HG02798 (cell line): ENCODE results near the gene FRA10AC1.
"Not testable (repeated sequence)": the region's sequence is repeated elsewhere in the genome, so short reads cannot be mapped to it uniquely, and the experiment has no call there.

ENCODE experiments used
- ATAC-seq: cut with Tn5 transposase; IDR thresholded peaks from one replicate; pipeline ENCODE4 v1.9.1; 2021; ENCODE audit warnings: mild to moderate bottlenecking; ENCODE audit not compliant: unreplicated experiment, poor library complexity

FRA10AC1 gene

DNA sequence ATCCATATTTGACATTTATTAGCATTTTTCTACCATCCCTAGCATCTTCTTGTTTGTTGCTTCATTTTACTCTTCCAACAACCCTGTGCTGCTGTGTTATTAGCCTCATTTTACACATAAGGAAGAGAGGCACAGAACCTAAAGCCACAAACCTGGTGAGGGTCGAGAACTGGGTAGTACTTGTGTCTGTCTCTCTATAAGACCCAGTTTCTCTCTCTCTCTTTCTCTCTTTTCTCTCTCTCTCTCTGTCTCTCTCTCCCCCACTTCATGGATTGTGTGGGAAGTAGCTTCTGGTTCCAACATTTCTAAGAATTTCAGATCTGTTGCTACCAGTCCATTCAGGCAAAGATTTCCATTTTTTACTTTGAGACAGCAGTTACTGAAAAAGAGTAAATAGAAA is 1.4 kb upstream of the FRA10AC1 start:
- no peak for ATAC-seq

DNA sequence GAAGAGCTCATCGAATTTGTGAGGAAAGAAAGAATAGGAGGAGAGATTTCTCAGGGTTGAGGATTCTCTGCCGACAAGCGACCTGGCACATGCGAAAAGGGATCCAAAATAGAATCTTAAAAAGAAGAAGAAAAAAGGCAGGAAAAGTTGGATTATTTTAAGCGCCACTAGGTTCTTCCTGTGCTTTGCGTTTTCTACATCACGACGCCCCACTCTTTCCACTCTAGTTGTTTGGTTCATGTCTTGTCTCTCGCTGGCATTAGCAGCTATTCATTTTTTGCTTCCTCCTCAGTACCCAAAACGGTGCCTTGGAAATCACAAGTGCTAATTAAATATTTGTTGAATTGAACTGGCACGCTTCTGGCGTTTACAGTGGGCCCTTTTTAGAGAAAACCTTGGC is 674 bp upstream of the FRA10AC1 start:
- ATAC-seq: peak; percentile 4

DNA sequence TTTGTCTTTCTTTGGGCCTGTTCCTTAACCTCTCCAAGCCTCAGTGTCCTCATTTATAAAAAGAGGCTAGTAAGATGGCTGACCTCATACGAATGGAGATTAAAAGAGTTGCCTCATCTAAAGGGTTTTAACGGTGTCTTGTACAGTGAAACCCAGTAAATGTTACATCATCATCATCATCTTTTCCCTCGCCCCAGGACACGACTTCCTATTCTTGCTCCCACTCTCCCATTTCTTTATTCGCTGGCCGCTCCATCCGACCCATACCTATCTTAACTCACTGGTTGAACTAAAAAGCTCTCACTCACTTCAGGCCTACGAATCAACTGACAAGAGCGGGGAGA is 554 bp downstream of the FRA10AC1 start:
- peak; percentile 19 for ATAC-seq

DNA sequence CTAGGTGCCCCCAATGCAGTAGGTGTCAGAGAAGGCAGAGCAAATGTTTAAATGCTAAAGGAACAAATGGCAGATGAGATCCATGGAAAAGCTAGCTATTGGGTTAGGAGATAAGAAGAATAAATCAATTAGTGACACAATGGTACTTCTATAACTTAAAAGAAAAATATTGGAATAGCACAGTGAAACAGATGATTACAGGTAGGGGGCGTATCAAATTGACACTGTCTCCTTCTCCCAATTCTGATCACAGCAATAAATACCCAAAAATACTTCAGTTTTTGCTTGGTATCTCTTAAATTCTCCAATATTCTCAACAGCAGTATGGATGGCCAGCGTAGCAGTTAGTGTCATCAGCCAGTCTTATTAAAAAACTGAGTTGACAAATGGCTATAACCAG is 5.2 kb downstream of the FRA10AC1 start:
- ATAC-seq: no peak

DNA sequence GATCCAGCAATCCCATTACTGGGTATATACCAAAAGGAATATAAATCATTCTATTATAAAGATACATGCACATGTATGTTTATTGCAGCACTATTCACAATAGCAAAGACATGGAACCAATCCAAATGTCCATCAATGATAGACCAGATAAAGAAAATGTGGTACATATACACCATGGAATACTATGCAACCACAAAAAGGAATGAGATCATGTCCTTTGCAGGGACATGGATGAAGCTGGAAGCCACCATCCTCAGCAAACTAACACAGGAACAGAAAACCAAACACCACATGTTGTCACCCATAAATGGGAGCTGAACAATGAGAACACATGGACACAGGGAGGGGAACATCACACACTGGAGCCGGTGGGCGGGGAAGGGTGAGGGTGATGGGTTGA is 5.8 kb downstream of the FRA10AC1 start:
- not testable (repeated sequence) for ATAC-seq

DNA sequence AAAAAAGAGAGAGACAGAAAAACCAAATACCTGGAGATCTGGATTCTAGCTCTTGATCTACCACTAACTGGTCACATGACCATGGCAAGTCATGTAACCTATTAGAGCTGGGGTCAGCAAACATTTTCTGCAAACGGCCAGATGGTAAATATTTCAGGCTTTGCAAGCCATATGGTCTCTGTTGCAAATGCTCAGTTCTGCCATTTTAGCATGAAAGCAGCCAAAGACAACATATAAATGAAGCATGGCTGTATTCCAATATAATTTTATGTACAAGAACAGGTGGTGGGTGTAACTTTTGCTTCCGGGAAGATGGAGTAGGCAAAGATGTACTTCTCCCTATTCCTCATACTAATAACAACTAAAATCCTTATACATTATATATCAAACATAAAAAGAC is 6.7 kb downstream of the FRA10AC1 start:
- no peak for ATAC-seq

DNA sequence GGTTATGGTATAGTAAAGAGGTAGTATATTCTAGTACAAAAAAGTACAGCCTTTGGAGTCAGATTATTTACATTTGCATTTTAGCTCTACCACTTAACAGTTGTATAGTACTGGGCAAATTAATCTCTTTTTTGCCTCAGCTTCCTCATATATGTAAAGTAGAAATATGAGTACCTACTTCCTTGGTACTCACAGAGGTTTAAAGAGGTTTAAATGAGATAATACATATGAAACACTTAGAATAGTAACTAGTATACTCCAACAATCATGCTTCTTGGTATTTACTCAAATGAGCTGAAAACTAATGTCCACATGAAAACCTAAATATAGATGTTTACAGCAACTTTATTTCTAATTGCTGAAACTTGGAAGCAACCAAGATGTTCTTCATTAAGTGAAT is 14.7 kb downstream of the FRA10AC1 start:
- no peak for ATAC-seq

DNA sequence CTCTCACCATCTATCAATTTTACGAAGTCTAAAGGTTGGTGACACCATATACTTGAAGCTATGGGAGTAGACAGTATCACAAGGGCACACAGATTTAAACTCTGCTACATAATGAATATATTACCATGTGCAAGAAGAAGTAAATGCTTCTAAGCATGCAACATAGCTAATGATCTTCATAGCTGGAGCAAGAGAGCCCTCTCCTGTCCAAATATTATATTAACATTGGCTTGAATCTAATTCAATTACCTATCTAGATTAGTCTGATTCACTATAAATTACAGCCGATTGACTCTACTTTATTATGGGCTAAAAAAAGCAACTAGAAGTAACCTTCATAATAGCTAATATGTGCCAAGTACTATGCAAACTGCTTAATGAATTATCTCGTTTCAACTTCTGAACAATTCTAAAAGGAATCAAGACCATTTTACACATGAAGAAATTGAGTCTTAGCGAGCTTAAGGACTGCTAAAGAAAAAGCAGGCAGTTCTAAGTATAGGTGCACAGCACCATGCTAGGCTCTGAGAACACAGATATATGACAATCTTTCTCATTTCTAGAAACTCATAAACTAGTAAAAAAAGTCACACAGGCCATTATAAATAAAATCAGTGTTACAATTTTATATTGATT is 21.9 kb downstream of the FRA10AC1 start:
- no peak for ATAC-seq

DNA sequence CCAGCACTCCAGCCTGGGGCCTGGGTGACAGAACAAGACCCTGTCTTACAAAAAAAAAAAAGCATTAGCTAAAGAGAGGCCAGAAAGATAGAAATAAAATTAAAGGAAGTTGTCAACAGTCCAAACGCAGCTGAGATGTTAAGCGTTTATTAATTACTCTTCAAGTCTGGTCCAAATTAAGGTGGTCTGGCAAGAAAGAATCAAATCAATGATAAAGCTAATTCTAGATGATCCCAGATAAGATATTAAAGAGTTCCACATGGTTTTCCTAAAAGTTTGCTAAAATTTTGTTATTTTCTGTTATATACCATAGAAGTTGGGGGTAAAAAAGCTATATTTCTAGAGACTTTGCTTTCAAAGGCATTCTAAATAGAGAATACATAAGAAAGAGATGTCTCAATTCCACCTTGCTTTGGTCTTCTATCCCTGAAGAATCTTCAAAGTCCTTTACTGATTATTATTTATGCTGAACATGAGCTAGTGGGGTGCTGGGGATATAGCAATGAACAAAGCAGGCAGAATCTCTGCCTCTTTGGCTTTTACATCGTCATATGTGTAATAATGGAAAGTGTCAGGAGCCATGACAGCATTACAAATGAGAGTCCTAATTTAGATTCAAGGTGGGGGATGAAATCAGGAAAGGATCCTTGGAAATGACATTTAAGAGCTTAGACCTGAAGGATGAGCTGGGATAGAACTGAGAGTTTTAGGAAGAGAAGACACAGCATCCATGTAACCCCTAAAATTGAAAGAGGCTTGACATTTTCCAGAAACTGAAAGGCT is 23.4 kb downstream of the FRA10AC1 start:
- ATAC-seq: no peak

DNA sequence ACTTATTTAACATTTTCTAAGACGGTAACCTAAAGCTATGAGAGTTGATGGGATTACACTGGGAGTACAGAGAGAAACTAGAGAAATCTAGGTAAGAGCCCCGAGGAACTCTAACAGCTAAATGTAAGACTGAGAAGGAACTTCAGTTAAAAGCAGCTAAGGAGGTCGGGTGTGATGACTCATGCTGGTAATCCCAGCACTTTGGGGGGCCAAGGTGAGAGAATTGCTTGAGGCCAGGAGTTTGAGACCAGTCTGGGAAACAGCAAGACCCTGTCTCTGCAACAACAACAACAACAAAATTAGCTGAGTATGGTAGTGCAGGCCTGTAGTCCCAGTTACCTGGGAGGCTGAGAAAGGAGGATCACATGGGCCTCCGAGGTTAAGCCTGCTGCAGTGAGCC is 24.0 kb downstream of the FRA10AC1 start:
- no peak for ATAC-seq

DNA sequence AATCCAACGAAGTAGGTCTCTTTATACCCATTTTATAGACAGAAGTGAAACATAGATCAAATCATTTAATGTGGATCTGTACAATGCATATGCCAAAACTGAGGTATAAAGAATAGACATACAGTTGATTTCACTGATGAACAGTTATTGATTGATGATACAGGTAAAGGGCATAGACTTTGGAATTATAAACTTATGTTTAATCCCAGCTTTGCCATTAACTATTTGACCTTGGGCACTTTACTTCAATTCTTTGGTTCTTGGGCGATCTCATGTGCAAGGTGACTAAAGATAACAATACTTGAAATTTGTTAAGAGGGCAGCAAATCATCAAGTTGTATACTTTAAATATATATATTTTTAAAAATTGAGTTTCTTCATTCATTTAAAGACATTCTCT is 28.6 kb downstream of the FRA10AC1 start:
- ATAC-seq: no peak

DNA sequence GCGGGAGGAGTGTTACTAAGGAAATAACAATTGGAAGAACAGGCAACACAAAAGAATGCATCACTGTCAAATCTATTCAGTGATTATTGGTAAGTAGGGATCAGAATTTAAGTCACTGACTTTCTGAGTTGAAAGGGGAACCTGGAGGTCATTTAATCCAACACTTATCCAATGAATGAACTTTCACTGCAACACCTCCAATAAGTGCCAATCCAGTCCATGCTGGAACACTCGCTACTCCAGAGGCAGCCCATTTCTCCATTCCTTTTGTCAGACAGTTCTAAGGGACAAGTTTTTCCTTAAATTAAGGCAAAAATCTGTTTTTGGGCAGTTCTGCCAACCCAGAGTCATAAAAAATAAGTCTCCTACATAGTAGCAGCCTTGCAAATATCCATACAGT is 29.5 kb downstream of the FRA10AC1 start:
- ATAC-seq: no peak

DNA sequence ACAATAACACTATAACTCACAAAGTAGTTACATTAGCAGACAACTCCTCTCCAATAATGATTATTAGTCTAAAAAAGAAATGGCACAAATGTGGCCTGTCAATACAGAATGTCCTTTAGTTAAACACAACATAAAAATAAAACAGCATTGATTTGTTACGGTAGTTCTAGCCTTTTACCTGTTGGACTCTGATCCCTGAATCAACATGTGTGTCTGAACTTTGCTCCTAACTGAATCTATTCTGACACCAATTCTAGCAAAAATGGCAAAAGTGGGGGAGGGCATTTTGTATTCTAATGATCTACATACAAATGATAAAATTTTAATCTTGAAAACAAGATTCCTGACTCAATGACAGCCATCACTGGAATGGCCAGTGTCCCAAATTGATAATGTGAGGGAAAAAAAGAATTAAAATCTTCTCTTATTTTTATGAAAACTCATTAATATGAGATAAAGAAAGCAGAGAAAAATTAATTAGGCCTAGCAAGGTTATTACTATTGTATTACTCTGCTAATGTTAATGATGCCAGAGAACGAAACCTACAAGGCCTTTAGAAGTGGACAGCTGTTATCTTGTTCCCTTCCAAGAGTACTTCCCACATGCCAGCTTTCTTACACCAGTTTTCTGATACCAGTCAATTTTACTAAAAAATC is 30.2 kb downstream of the FRA10AC1 start:
- no peak for ATAC-seq

DNA sequence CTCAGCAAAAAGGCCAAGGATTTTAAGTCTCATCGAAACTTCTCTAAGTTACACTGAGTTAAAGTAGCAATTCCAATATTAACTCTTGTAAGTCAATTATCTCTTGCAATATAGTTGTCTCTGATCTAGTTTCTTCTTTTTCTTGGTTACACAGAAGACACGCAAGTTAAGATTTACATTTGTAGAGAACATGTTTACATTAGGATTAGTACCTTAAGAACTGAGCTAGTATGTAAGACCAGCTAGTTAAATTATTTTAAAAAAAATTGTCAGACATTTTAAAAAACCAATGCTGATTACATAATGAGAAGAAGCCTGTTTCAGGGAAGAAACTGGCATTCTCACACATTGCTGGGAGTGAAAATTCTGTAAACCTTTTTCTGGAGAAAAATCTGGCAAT is 31.4 kb downstream of the FRA10AC1 start:
- ATAC-seq: no peak

DNA sequence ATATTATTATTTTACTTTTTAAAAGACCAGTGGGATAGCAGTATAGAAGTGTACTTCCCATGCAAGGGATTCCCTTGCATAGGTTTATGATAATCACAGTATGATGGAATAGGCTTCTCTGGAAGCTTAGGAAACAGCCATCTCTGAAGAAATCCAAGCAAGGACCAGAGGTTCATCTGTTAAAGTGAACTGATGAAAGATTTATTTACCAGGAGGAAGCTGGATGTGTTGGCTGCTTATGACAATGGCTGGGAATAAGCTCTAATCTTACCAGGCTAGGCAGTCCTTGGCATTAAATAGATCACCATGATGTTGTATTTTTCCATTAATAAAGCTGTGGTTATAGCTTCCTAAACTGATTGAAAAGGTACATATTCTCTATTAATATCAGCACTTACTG is 32.0 kb downstream of the FRA10AC1 start:
- no peak for ATAC-seq

DNA sequence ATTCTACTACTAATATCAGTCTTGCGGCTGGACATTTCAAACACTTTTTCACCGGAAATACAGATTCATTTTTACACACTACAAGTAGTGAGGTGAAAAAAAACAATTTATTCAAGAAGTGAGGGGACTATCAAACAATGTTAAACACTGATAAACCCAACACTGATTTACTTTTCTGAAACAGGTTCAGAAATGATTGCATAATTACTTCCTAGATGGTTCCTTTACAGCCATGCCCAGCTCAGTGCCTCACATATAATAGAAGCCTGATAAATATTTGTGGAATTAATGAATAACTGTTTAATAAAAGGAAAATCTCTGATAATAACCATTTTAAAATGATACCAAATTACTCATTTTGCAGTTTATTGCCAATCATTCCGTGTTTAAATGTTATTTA is 34.6 kb downstream of the FRA10AC1 start:
- no peak for ATAC-seq

DNA sequence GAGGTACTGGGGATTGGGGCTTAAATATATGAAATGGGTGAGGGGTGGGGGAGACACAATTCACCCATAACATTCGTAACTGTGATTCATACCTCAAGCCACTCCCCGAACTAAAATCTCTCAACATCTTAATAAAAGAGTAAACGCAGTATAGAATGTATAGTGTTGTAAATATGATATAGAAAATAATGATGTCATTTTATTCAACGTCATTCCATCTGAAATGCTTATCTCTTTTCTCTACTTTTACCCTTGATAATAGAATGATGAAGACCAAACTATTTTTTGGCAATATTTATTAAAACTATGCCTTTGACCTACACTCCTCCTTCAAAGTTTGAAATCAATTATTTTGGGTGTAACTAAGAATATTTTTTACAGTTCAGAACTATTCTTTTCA is 36.4 kb downstream of the FRA10AC1 start:
- no peak for ATAC-seq

DNA sequence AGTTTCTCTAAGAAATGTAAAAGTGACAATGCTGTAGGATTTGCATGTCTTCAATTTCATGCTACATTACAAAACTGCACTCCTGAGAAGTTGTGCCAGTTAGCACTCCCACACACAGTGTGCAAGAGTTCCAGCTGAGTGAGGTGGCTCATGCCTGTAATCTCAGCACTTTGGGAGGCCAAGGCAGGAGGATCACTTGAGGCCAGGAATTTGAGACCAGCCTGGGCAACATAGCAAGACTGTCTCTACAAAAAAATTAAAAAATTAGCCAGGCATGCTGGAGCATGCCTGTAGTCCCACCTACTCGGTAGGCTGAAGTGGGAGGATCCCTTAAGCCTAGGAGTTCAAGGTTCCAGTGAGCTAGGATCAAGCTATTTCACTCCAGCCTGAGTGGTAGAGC is 44.6 kb downstream of the FRA10AC1 start:
- ATAC-seq: no peak

DNA sequence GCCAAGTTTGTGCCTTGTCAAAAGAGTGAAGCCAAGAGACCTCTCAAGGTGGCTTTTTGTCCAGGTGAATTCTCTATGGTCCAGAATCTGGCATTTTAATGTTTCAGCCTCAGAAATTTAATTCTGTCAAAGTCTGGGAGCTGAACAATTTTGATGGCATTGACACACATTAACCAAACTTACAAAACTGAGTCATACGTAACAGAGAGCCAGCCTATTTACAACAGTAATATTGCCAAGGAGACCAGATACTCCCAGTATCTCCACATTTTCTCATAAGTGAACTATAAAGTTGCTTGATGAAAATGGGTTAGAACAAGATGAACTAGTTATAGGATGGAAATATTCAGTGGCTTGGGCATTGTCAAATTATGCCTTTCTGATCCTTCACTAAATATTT is 46.2 kb downstream of the FRA10AC1 start:
- ATAC-seq: no peak

DNA sequence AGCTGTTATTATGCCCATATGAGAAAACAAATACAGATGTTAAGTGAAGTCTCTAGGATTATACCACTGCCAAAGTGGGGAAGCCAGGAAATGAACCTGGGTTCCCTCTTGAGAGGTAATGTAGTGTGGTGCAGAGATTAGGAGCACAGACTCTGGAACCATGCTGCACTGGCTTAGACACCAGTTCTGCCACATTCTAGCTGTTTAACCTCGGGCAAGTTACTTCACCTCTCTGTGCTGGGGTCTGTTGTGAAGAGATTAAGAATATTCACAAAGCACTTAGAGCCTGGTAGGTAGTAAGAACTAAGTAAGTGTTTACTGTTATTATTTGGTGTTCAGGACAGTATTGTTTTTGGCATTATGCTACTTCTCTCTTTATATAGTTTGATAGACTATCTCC is 48.2 kb downstream of the FRA10AC1 start:
- ATAC-seq: no peak

DNA sequence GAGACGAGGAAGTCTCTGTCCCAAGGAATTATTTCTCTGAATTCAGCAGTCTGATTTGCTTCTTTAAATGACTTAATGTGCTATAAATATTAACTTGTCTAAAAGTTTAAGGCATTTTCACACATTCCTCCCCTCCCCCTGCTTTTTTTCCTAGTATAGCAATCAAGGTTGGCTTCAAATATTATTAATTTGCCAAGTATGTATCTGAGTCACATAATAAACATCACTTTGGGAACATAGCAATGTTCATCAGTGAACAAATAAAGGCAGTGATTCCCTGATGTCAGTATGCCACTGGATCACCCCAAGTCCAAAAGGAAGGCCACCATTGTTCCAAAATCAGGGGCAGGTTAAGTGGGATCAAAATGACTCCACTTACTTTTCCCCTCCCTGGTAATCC is 49.5 kb downstream of the FRA10AC1 start:
- ATAC-seq: no peak

DNA sequence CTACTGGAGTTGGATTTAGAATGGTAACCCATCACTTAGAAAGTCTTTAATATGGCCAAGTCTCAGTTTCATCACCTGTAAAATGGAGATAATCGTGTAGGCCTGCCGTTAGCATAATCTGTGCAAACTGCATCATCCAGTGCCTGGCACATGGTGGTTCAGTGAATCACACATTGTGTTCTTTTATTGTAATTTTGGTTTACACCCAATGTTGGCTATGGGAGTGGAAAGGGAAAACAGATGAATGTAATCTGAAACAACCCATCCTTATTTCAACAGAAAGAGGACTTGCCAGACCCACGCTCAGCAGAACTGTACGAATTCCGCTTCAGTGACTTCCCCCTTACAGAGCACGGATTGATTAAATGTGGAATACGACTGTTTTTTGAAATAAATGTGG is 62.6 kb downstream of the FRA10AC1 start:
- ATAC-seq: no peak
